ENCODE results near the gene DIO3.

DNA sequence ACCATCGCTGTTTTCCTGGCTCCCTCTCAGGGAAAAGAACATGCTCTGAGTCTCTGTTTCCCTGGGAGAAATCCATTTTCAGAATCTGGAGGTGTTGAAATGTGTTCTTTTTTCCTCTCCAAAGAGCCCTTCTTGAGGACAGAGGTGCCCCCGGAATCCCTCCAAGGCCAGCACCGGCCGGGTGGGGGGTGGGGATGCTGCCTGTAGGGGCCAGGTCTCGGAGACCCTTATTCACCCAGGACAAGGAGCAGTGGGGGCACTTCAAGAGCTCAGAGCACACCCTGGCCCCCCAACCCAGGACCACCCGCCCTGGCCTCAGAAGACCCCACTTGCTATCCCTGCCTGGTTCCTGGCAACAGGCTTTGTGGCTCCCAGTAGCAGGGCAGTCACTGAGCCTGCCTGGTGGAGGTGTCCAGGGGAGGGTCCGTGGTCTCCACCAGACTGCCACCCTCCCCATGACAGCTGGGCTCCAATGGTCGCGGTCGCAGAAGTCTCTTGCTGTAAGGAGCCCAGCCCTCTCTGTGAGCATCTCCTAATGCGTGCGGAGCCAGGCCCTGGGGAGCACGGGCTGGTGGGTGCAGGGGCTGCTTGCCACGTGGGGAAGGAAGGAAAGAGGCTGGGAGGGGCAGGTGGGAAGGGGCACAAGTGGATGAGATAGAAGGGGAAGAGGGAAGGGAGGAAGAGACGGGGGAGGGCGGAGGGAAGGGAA is 13.2 kb upstream of the DIO3 start:
- TF ChIP-seq, protein P1, sequence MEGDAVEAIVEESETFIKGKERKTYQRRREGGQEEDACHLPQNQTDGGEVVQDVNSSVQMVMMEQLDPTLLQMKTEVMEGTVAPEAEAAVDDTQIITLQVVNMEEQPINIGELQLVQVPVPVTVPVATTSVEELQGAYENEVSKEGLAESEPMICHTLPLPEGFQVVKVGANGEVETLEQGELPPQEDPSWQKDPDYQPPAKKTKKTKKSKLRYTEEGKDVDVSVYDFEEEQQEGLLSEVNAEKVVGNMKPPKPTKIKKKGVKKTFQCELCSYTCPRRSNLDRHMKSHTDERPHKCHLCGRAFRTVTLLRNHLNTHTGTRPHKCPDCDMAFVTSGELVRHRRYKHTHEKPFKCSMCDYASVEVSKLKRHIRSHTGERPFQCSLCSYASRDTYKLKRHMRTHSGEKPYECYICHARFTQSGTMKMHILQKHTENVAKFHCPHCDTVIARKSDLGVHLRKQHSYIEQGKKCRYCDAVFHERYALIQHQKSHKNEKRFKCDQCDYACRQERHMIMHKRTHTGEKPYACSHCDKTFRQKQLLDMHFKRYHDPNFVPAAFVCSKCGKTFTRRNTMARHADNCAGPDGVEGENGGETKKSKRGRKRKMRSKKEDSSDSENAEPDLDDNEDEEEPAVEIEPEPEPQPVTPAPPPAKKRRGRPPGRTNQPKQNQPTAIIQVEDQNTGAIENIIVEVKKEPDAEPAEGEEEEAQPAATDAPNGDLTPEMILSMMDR (IDR thresholded peaks at IDR 0.05; ENCODE audit: poor library complexity, severe bottlenecking): no peak
- TF ChIP-seq EZH2 (IDR thresholded peaks at IDR 0.05; ENCODE audit: borderline replicate concordance, insufficient read depth, low read length, poor library complexity, severe bottlenecking) (no peak), EP300 (conservative IDR thresholded peaks at IDR 0.05; ENCODE audit: poor library complexity, severe bottlenecking) (no peak), POLR2AphosphoS5 (IDR thresholded peaks at IDR 0.05) (no peak), TAF1 (IDR thresholded peaks at IDR 0.05; ENCODE audit: low read depth) (no peak)

Data from neural cell (in vitro differentiated cells).